ENCODE measurements around the gene SLX4IP.

DNA sequence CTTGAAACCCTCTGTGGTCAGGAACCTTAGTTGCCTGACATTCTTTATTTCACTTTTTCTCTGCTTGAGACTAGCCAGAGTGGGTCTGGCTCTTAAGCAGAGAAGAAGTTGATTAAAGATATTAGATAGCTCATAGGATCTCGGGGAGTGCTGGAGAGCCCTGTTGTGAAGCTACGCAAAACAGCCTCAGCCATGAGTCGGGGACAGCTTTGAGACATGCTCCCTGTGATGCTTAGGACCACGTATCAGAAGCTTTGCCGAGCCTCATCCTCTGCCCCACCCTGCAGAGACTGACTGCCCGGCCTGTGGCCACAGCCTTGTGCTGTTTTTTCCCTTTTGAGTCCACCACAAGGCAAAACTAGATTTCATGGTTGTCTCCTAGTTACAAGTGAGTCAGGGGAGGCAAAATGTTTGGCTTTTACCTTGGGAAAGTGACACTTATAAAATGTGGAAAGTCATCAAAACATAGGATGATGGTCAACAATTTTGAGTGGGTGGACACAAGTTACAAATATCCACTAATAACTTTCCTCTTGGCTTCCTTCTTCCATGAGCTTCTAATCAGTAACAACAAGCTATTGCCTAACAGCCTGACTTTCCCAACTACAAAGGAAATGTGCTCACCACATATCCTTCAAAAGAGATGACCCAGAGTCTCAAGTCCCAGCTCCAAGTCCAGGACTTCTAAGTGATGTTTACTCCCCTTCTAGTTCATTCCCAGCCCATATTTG, 130.3 kb downstream of the SLX4IP start:
- TF ChIP-seq, protein P1, sequence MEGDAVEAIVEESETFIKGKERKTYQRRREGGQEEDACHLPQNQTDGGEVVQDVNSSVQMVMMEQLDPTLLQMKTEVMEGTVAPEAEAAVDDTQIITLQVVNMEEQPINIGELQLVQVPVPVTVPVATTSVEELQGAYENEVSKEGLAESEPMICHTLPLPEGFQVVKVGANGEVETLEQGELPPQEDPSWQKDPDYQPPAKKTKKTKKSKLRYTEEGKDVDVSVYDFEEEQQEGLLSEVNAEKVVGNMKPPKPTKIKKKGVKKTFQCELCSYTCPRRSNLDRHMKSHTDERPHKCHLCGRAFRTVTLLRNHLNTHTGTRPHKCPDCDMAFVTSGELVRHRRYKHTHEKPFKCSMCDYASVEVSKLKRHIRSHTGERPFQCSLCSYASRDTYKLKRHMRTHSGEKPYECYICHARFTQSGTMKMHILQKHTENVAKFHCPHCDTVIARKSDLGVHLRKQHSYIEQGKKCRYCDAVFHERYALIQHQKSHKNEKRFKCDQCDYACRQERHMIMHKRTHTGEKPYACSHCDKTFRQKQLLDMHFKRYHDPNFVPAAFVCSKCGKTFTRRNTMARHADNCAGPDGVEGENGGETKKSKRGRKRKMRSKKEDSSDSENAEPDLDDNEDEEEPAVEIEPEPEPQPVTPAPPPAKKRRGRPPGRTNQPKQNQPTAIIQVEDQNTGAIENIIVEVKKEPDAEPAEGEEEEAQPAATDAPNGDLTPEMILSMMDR (conservative IDR thresholded peaks at IDR 0.05; ENCODE audit: low read depth, low read length): no peak
- no peak for TF ChIP-seq EZH2 (IDR thresholded peaks at IDR 0.05; ENCODE audit: low read length, unreplicated experiment)
- no peak for TF ChIP-seq EZH2phosphoT487 (IDR thresholded peaks at IDR 0.05; ENCODE audit: borderline replicate concordance, low read length)

All from PC-3 (cell line).